GM12873 (cell line): Measurements from ENCODE around the gene ERCC5.

Experiments
- TF ChIP-seq, protein P1 (sequence below): IDR thresholded peaks from 2 replicates; pipeline ENCODE4 v1.5.1; 2012; ENCODE audit warnings: low read depth, mild to moderate bottlenecking, moderate library complexity, low read length, control low read depth; ENCODE audit not compliant: insufficient read depth; ENCODE audit errors: missing control alignments

ERCC5 gene

DNA sequence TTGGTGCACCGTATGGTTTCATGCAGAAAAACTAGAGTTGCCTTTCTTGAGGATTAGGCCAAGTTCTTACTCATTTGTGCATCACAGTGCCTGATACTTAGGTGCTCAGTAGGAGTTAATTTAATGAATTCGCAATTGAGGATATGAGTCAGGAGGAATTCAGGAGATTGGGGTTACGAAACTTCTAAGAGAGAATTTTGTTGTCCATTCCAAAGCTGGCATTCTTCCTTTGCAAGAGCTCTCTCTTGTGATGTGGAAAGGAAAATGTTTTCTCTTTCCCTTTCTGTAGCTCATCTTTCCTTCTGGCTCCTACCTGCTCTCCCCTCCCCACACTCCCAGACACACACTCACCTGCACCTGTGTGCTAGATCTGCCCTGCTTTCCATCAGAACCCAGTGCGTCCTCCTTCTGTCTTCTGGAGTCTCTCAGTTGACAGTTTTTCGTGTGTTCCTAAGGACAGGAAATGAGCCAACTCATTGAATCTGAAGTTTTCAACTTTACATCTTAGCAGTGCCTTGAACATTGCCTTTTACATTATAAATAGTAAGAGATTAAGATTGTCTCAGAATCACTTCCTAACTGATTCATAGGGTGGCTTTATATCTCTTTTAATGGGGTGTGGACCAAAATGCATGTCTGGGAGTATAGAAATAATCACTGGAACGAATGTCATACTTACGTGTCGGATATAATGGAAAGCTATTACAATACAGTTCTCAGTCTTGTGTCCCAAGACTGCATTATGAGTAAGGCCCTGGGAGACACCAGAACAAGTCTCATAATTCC lies 19.7 kb upstream of the ERCC5 start:
- TF ChIP-seq, protein P1, sequence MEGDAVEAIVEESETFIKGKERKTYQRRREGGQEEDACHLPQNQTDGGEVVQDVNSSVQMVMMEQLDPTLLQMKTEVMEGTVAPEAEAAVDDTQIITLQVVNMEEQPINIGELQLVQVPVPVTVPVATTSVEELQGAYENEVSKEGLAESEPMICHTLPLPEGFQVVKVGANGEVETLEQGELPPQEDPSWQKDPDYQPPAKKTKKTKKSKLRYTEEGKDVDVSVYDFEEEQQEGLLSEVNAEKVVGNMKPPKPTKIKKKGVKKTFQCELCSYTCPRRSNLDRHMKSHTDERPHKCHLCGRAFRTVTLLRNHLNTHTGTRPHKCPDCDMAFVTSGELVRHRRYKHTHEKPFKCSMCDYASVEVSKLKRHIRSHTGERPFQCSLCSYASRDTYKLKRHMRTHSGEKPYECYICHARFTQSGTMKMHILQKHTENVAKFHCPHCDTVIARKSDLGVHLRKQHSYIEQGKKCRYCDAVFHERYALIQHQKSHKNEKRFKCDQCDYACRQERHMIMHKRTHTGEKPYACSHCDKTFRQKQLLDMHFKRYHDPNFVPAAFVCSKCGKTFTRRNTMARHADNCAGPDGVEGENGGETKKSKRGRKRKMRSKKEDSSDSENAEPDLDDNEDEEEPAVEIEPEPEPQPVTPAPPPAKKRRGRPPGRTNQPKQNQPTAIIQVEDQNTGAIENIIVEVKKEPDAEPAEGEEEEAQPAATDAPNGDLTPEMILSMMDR: no peak

DNA sequence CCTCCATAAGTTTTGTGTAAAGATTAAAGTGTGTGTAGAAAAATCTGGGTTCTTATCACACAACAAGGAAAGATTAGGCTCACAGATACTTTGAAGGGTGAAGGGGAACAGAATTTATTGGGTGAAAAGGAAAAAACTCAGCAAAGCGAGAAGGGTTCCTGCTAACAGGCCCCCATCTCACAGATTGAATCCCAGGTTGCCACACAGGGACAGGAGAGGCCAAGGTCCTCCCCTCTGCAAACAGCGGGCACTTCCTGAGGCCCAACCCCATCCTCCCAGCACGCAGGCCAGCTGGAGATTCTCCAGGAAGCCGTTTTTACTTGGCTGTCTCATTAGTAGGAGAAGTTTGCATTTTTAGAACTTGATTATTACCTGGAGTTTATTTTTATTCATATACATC lies 15.2 kb upstream of the ERCC5 start:
- TF ChIP-seq, protein P1: no peak

GRCh38 chr13:102836471-102836870 lies 9.4 kb upstream of the ERCC5 start:
- TF ChIP-seq, protein P1: no peak

GRCh38 chr13:102838273-102838672 lies 7.6 kb upstream of the ERCC5 start:
- TF ChIP-seq, protein P1: no peak

DNA sequence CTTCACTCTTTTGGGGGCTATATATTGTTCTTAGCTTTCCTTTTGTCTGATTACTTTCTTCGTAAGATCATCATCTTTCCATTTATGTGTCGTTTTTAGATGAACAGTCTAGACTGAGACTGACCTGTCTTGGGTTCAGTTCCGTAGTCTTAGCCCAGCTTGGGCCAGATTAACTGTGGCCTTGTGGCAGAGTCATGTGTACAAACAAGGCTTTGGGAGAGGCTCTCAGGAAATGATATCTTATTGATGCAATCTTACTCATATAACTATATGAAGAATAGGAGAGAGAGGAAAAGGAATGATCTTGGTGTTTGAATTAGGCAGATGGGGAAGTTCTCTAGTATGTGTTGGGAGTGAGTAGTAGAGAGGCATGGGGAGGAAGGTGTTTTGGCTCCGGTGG lies 6.8 kb upstream of the ERCC5 start:
- TF ChIP-seq, protein P1: no peak

DNA sequence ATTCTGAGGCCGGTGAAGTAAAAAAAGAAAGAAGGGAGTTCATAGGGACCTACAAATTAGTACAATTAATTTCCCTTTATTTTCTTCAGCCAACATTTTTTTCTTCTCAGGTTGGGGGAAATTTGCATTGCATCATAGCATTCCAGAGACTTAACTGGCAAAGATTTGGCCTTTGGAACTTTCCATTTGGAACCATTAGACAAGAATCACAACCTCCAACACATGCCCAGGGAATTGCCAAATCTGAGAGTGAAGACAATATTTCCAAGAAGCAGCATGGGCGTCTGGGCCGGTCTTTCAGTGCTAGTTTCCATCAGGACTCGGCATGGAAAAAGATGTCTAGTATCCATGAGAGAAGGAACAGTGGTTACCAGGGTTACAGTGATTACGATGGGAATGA lies 6.4 kb upstream of the ERCC5 start:
- TF ChIP-seq, protein P1: no peak

DNA sequence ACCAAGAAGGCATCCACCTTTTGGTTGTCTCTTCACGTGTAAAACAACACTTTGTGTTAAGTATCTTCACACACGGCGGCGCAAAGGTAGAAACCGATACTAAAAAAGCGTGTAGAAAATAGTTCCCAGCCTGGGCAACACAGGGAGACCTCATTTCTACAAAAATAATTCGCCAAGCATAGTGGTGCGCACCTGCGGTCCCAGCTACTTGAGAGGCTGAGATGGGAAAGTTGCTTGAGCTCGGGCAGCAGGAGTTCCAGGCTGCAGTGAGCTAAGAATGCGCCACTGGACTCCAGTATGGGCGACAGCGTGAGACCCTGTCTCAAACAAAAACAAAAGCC lies 573 bp upstream of the ERCC5 start:
- TF ChIP-seq, protein P1: no peak
